Measurements from ENCODE around the gene CNOT4. TPM values are rescaled to one million over a fixed set of nuclear protein-coding genes. Genes with fewer than 3 reads are reported as not detected.
"Not testable (repeated sequence)": the region's sequence is repeated elsewhere in the genome, so short reads cannot be mapped to it uniquely, and the experiment has no call there.

The CNOT4 gene
- total RNA-seq, 6 experiments from 2014 or later, result 23.2 to 27.3 (median 25.1) TPM

GRCh38 chr7:135499818-135500217 is 10.1 kb downstream of the CNOT4 start:
- peaks cover 4% of the 10 kb centered on the region; the same call in 1 of the 2 replicates for H3K36me3 Mint-ChIP-seq (ENCODE audit: low read depth)
- H3K27me3 Mint-ChIP-seq (ENCODE audit: insufficient read depth), result no peaks in the 10 kb centered on the region
- no peak overlapping the region for H3K27ac Mint-ChIP-seq
- no peak overlapping the region for H3K4me3 Mint-ChIP-seq
- no peak for TF ChIP-seq CTCF (IDR thresholded peaks at IDR 0.05)
- DNase-seq, result no peak
- H3K4me1 Mint-ChIP-seq (ENCODE audit: low read depth), result peaks cover 52% of the 10 kb centered on the region
- no peaks in the 10 kb centered on the region for H3K9me3 Mint-ChIP-seq

- peaks cover 46% of the 10 kb centered on the region for H3K4me1 Mint-ChIP-seq (ENCODE audit: low read depth)
- H3K9me3 Mint-ChIP-seq; H3K27me3 Mint-ChIP-seq (ENCODE audit: insufficient read depth); H3K27ac Mint-ChIP-seq; H3K4me3 Mint-ChIP-seq; DNase-seq; H3K36me3 Mint-ChIP-seq (ENCODE audit: low read depth): not testable (repeated sequence)
Observed at GRCh38 chr7:135497161-135497560, 12.7 kb downstream of the CNOT4 start.

- TF ChIP-seq CTCF (IDR thresholded peaks at IDR 0.05), result no peak
- no peak for DNase-seq
- Mint-ChIP-seq H3K27ac (no peak overlapping the region), H3K9me3 (no peaks in the 10 kb centered on the region), H3K4me3 (no peak overlapping the region), H3K27me3 (ENCODE audit: insufficient read depth) (no peaks in the 10 kb centered on the region), H3K36me3 (ENCODE audit: low read depth) (peaks cover 8% of the 10 kb centered on the region; the same call in 1 of the 2 replicates), H3K4me1 (ENCODE audit: low read depth) (peaks cover 21% of the 10 kb centered on the region)
Observed at GRCh38 chr7:135493362-135493761, 16.5 kb downstream of the CNOT4 start.

GRCh38 chr7:135492151-135492550 is 17.8 kb downstream of the CNOT4 start:
- no peak for DNase-seq
- no peak overlapping the region for H3K27ac Mint-ChIP-seq
- H3K4me3 Mint-ChIP-seq, result no peak overlapping the region
- H3K27me3 Mint-ChIP-seq (ENCODE audit: insufficient read depth), result no peaks in the 10 kb centered on the region
- no peak for TF ChIP-seq CTCF (IDR thresholded peaks at IDR 0.05)
- no peaks in the 10 kb centered on the region for H3K9me3 Mint-ChIP-seq
- peaks cover 8% of the 10 kb centered on the region; the same call in 1 of the 2 replicates for H3K36me3 Mint-ChIP-seq (ENCODE audit: low read depth)
- H3K4me1 Mint-ChIP-seq (ENCODE audit: low read depth), result peaks cover 16% of the 10 kb centered on the region

- Mint-ChIP-seq H3K27me3 (ENCODE audit: insufficient read depth) (no peaks in the 10 kb centered on the region), H3K4me1 (ENCODE audit: low read depth) (peaks cover 22% of the 10 kb centered on the region), H3K36me3 (ENCODE audit: low read depth) (peaks cover 4% of the 10 kb centered on the region; the same call in 1 of the 2 replicates), H3K9me3 (no peaks in the 10 kb centered on the region), H3K4me3 (no peak overlapping the region), H3K27ac (no peak overlapping the region)
- no peak for TF ChIP-seq CTCF (IDR thresholded peaks at IDR 0.05)
- peak; percentile 50 for DNase-seq
Observed at GRCh38 chr7:135490783-135491182, 19.1 kb downstream of the CNOT4 start.

GRCh38 chr7:135489791-135490190 is 20.1 kb downstream of the CNOT4 start:
- no peak for DNase-seq
- no peak for TF ChIP-seq CTCF (IDR thresholded peaks at IDR 0.05)
- Mint-ChIP-seq H3K9me3 (no peaks in the 10 kb centered on the region), H3K27ac (no peak overlapping the region), H3K4me1 (ENCODE audit: low read depth) (peaks cover 29% of the 10 kb centered on the region), H3K4me3 (no peak overlapping the region), H3K36me3 (ENCODE audit: low read depth) (peaks cover 4% of the 10 kb centered on the region; the same call in 1 of the 2 replicates), H3K27me3 (ENCODE audit: insufficient read depth) (no peaks in the 10 kb centered on the region)

Measured in HFFc6 (cell line).